OCI-LY1 (cell line): ENCODE data around the gene CLDN5.

Experiments
- CTCF ChIP-seq: fragments of 200-600 bp; sonication (generic), shearing (Covaris generic); IDR thresholded peaks from 2 replicates; pipeline ENCODE4 v1.5.1; 2017; ENCODE audit warnings: mild to moderate bottlenecking, antibody characterized with exemption, low read length, moderate library complexity, mixed read lengths
- EZH2 ChIP-seq: fragments of 200-600 bp; sonication (generic), shearing (Covaris generic); IDR thresholded peaks from 2 replicates; pipeline ENCODE4 v1.8.0; 2017; ENCODE audit warnings: borderline replicate concordance, mixed run types, mild to moderate bottlenecking, antibody characterized with exemption, low read length, moderate library complexity, mixed read lengths

- TF ChIP-seq CTCF, result no peak
- TF ChIP-seq EZH2, result no peak
Observed at GRCh38 chr22:19569276-19569640, 45.0 kb upstream of the CLDN5 start.
